ENCODE results near the gene SETX.

DNA sequence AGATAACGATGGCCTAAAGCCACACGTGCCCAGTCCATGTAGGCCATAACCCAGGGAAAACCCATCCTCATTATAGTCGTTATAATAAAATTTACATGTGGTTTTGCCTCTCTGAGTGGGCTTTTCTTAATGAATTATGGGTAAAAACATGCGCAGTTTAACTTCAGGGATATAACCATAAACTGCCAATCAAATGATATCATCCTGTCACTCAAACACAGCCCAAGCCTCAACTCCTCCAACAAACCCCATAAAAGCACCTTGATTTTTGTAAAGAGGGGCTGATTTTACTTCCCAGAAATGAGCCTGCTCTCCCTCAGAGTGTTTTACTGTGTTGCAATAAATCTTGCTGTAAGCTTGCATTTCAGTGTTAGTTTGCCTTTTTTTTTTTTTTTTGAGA lies 15.8 kb upstream of the SETX start:
- TF ChIP-seq, protein P1, sequence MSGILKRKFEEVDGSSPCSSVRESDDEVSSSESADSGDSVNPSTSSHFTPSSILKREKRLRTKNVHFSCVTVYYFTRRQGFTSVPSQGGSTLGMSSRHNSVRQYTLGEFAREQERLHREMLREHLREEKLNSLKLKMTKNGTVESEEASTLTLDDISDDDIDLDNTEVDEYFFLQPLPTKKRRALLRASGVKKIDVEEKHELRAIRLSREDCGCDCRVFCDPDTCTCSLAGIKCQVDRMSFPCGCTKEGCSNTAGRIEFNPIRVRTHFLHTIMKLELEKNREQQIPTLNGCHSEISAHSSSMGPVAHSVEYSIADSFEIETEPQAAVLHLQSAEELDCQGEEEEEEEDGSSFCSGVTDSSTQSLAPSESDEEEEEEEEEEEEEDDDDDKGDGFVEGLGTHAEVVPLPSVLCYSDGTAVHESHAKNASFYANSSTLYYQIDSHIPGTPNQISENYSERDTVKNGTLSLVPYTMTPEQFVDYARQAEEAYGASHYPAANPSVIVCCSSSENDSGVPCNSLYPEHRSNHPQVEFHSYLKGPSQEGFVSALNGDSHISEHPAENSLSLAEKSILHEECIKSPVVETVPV (CRISPR knock-in tag; IDR thresholded peaks at IDR 0.05): no peak
- TF ChIP-seq ZFP3 (CRISPR knock-in tag; IDR thresholded peaks at IDR 0.05): no peak
- TF ChIP-seq, protein P2, sequence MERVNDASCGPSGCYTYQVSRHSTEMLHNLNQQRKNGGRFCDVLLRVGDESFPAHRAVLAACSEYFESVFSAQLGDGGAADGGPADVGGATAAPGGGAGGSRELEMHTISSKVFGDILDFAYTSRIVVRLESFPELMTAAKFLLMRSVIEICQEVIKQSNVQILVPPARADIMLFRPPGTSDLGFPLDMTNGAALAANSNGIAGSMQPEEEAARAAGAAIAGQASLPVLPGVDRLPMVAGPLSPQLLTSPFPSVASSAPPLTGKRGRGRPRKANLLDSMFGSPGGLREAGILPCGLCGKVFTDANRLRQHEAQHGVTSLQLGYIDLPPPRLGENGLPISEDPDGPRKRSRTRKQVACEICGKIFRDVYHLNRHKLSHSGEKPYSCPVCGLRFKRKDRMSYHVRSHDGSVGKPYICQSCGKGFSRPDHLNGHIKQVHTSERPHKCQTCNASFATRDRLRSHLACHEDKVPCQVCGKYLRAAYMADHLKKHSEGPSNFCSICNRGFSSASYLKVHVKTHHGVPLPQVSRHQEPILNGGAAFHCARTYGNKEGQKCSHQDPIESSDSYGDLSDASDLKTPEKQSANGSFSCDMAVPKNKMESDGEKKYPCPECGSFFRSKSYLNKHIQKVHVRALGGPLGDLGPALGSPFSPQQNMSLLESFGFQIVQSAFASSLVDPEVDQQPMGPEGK (CRISPR knock-in tag; IDR thresholded peaks at IDR 0.05; ENCODE audit: borderline replicate concordance): no peak
